HG02642 (cell line): ENCODE measurements around the gene ITSN2.
"Not testable (repeated sequence)": the region's sequence is repeated elsewhere in the genome, so short reads cannot be mapped to it uniquely, and the experiment has no call there.

Experiments used
- ATAC-seq: cut with Tn5 transposase; IDR thresholded peaks from one replicate; pipeline ENCODE4 v1.9.1; 2021; ENCODE audit warnings: mild to moderate bottlenecking; ENCODE audit not compliant: unreplicated experiment, poor library complexity

The ITSN2 gene

GRCh38 chr2:24222946-24223345 is 137.4 kb downstream of the ITSN2 start:
- ATAC-seq, result no peak

GRCh38 chr2:24221343-24222050 is 138.8 kb downstream of the ITSN2 start:
- ATAC-seq, result no peak

- ATAC-seq, result no peak
These were observed 139.6 kb downstream of the ITSN2 start for GRCh38 chr2:24220554-24221291.

GRCh38 chr2:24214880-24215279 is 145.5 kb downstream of the ITSN2 start:
- peak; percentile 87 for ATAC-seq

GRCh38 chr2:24211408-24211807 is 148.9 kb downstream of the ITSN2 start:
- ATAC-seq, result no peak

GRCh38 chr2:24210723-24211122 is 149.6 kb downstream of the ITSN2 start:
- ATAC-seq, result no peak

GRCh38 chr2:24210106-24210455 is 150.3 kb downstream of the ITSN2 start:
- ATAC-seq, result no peak

- ATAC-seq, result no peak
These were observed 150.8 kb downstream of the ITSN2 start for GRCh38 chr2:24209389-24210105.

- ATAC-seq, result no peak
These were observed 151.8 kb downstream of the ITSN2 start for GRCh38 chr2:24208490-24208889.

- no peak for ATAC-seq
These were observed 153.0 kb downstream of the ITSN2 start for GRCh38 chr2:24207359-24207758.

- no peak for ATAC-seq
These were observed 153.6 kb downstream of the ITSN2 start for GRCh38 chr2:24206714-24207113.

- ATAC-seq, result no peak
These were observed 154.1 kb downstream of the ITSN2 start for GRCh38 chr2:24206242-24206641.

GRCh38 chr2:24205131-24205530 is 155.2 kb downstream of the ITSN2 start:
- ATAC-seq, result no peak

GRCh38 chr2:24204505-24204904 is 155.8 kb downstream of the ITSN2 start:
- ATAC-seq, result no peak

- no peak for ATAC-seq
These were observed 156.6 kb downstream of the ITSN2 start for GRCh38 chr2:24203787-24204150.

GRCh38 chr2:24203029-24203786 is 157.1 kb downstream of the ITSN2 start:
- ATAC-seq, result no peak

GRCh38 chr2:24200799-24201198 is 159.5 kb downstream of the ITSN2 start:
- no peak for ATAC-seq

- ATAC-seq, result no peak
These were observed 160.3 kb downstream of the ITSN2 start for GRCh38 chr2:24199968-24200590.

GRCh38 chr2:24197213-24197612 is 163.1 kb downstream of the ITSN2 start:
- ATAC-seq, result not testable (repeated sequence)

GRCh38 chr2:24191848-24192247 is 168.5 kb downstream of the ITSN2 start:
- ATAC-seq, result no peak
